ENCODE measurements around the gene CNTN4.
"Not testable (repeated sequence)": the region's sequence is repeated elsewhere in the genome, so short reads cannot be mapped to it uniquely, and the experiment has no call there.

The CNTN4 gene

DNA sequence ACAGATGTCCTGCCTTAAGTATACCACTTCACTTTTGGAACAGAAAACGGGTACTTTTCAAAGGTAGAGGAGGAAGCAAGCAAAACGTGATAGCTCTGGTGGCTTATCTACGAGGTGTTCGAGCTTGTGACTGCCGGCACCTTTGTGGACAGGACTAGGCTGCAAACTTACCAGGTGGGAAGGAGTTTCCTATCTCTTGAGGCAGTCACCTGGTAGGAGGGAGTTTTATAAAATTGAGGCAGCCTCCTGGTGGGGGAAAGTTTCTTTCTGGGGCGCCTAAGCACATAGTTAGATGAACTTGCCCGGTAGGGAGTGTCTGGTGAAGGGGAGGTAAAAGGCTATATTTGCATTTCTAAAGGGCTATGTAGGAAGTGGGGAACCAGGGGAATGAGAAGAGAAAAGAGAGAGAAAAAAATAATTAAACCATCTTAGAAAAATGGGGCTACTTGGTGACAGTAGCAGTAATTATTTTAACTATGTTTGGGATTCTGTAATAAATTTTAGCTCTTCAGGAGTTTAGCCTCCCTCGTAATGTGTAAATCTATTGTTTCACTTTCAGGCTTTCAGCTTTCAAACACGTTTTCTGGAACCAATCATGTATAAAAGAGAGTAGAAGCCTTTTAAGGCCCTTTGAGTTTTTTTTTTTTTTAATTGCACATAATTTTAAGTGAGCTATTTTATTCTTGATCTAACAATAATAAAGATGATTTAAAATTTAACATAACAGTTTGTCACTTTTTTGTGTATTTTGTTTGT lies 880.5 kb downstream of the CNTN4 start:
- no peak for TF ChIP-seq CTCF (IDR thresholded peaks at IDR 0.05; ENCODE audit: borderline replicate concordance, control extremely low read depth, extremely low read depth, insufficient read depth, missing control alignments)
- in situ Hi-C loops (cut with MboI; ENCODE audit: low sequenced_read_pairs, unreplicated experiment) = no loop called here
- no peak for DNase-seq (ENCODE audit: low spot score)

- no peak for DNase-seq (ENCODE audit: low spot score)
- in situ Hi-C loops (cut with MboI; ENCODE audit: low sequenced_read_pairs, unreplicated experiment) = no loop called here
- TF ChIP-seq CTCF (IDR thresholded peaks at IDR 0.05; ENCODE audit: borderline replicate concordance, control extremely low read depth, extremely low read depth, insufficient read depth, missing control alignments) = no peak
Measured at GRCh38 chr3:2984005-2984830, 885.6 kb downstream of the CNTN4 start.

GRCh38 chr3:2984831-2985220 lies 886.2 kb downstream of the CNTN4 start:
- no peak for DNase-seq (ENCODE audit: low spot score)
- no peak for TF ChIP-seq CTCF (IDR thresholded peaks at IDR 0.05; ENCODE audit: borderline replicate concordance, control extremely low read depth, extremely low read depth, insufficient read depth, missing control alignments)
- in situ Hi-C loops (cut with MboI; ENCODE audit: low sequenced_read_pairs, unreplicated experiment) = no loop called here

DNA sequence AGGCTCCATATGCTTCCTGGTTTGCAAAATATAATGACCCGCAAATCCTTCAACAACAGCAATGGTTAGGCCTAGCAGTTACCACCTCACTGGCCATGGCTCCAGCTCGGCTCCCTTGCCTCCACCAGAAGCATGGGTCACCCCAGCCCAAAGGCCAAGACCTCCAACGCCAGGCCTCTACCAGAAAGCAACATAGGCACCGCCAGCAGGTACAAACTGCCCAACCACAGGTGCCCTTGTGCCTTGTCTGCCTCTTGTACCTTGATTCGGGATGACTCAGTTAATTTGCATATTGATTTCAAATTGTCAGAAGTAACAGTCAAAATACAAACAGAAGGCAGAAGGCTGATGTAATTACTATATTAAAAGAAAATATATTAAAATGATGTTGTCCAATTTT lies 886.8 kb downstream of the CNTN4 start:
- DNase-seq (ENCODE audit: low spot score) = no peak
- in situ Hi-C loops (cut with MboI; ENCODE audit: low sequenced_read_pairs, unreplicated experiment) = no loop called here
- no peak for TF ChIP-seq CTCF (IDR thresholded peaks at IDR 0.05; ENCODE audit: borderline replicate concordance, control extremely low read depth, extremely low read depth, insufficient read depth, missing control alignments)

GRCh38 chr3:2992534-2992933 lies 893.9 kb downstream of the CNTN4 start:
- in situ Hi-C loops (cut with MboI; ENCODE audit: low sequenced_read_pairs, unreplicated experiment) = no loop called here
- no peak for TF ChIP-seq CTCF (IDR thresholded peaks at IDR 0.05; ENCODE audit: borderline replicate concordance, control extremely low read depth, extremely low read depth, insufficient read depth, missing control alignments)

DNA sequence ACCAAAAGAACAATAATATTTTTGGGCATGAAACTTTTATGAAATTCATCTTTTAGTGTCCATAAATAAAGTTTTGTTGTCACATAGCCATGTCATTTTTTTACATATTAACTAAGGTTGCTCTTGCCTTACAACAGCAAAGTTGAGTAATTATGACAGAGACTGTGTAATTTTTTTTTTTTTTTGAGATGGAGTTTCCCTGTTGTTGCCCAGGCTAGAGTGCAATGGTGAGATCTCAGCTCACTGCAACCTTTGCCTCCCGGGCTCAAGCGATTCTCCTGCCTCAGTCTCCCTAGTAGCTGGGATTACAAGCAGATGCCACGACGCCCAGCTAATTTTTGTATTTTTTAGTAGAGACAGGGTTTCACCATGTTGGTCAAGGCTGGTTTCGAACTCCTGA lies 894.5 kb downstream of the CNTN4 start:
- in situ Hi-C loops (cut with MboI; ENCODE audit: low sequenced_read_pairs, unreplicated experiment) = not testable (repeated sequence)

More at GRCh38 chr3:2992534-2992933, 893.9 kb downstream of the CNTN4 start:
- DNase-seq (ENCODE audit: low spot score) = no peak

GRCh38 chr3:2993736-2994135 lies 895.1 kb downstream of the CNTN4 start:
- in situ Hi-C loops (cut with MboI; ENCODE audit: low sequenced_read_pairs, unreplicated experiment) = no loop called here
- no peak for TF ChIP-seq CTCF (IDR thresholded peaks at IDR 0.05; ENCODE audit: borderline replicate concordance, control extremely low read depth, extremely low read depth, insufficient read depth, missing control alignments)
- no peak for DNase-seq (ENCODE audit: low spot score)

More for the DNA sequence above, 894.5 kb downstream of the CNTN4 start:
- DNase-seq (ENCODE audit: low spot score) = not testable (repeated sequence)
